HCT116 (cell line): Measurements from ENCODE around the gene CPT1A. TPM values are rescaled to one million over a fixed set of nuclear protein-coding genes. Genes with fewer than 3 reads are reported as not detected.

Experiments
- ATAC-seq: fragments of 200-7000 bp; cut with Tn5 transposase; 2 replicates; pipeline ENCODE4 v1.9.1; 2020; ENCODE audit warnings: mild to moderate bottlenecking, moderate library complexity
- BruUV-seq: library from RNA; stranded (reverse); fragments of 400-500 nt; replicated peaks from 2 replicates; lab custom pipeline; 2021; lab: Mats Ljungman, UMichigan
- CTCF ChIA-PET: fragments of 300-600 bp; sonication (Branson Sonifier 250); formaldehyde crosslinking; loops from one replicate; lab custom pipeline; 2021; ENCODE audit warnings: antibody characterized with exemption; lab: Charles Lee
- POLR2A ChIA-PET: fragments of 300-600, 350-600 bp; sonication (Branson Sonifier 250); formaldehyde crosslinking; loops from one replicate; lab custom pipeline; 2021; ENCODE audit warnings: antibody characterized with exemption; lab: Charles Lee
- RAD21 ChIA-PET, 2 experiments: fragments of 300-600 bp; sonication (Branson Sonifier 250); formaldehyde crosslinking; loops; one replicate each; lab custom pipeline; 2023; ENCODE audit warnings: low total read pairs in 2 of 2; ENCODE audit not compliant: uncharacterized antibody in 2 of 2, unreplicated experiment in 2 of 2, low non-redundant PET in 1 of 2; lab: Charles Lee
- DNase-seq: peaks from one replicate; pipeline ENCODE4 v3.0.0-alpha.2; 2010; ENCODE audit warnings: low read depth, low spot score
- H2AFZ ChIP-seq: fragments of 200-600 bp; shearing (Covaris generic), sonication (generic); 2 replicates; pipeline ENCODE4 v1.6.1; 2017; ENCODE audit warnings: low read depth, mixed run types, mixed read lengths, antibody characterized with exemption, low read length; ENCODE audit not compliant: poor library complexity, severe bottlenecking
- H3K27ac ChIP-seq: 2 replicates; pipeline ENCODE4 v1.5.1; 2012; ENCODE audit warnings: low read depth, low read length
- H3K27me3 ChIP-seq: fragments of 200-600 bp; sonication (generic); 2 replicates; pipeline ENCODE4 v1.6.1; 2016; ENCODE audit warnings: mixed run types, low read length, mixed read lengths; ENCODE audit not compliant: insufficient read depth
- H3K36me3 ChIP-seq, 2 experiments: fragments of 200-500 bp in 1 of 2; fragments of 200-600 bp in 1 of 2; sonication (Bioruptor generic) in 1 of 2; sonication (generic) in 1 of 2; 2 replicates each; pipeline versions ENCODE4 v1.5.1 to v1.6.1; 2014 to 2016; ENCODE audit warnings: low read length in 2 of 2, inconsistent platforms in 1 of 2, mixed read lengths in 1 of 2, mixed run types in 1 of 2; ENCODE audit not compliant: insufficient read depth in 2 of 2, control insufficient read depth in 1 of 2
- H3K4me1 ChIP-seq, 2 experiments: fragments of 200-600 bp in 1 of 2; sonication (generic) in 1 of 2; 2 replicates each; pipeline versions ENCODE4 v1.5.1 to v1.6.1; 2012 to 2017; ENCODE audit warnings: low read length in 2 of 2, inconsistent platforms in 1 of 2, mild to moderate bottlenecking in 1 of 2, mixed read lengths in 1 of 2, mixed run types in 1 of 2, moderate library complexity in 1 of 2; ENCODE audit not compliant: insufficient read depth in 2 of 2, control insufficient read depth in 1 of 2
- H3K4me2 ChIP-seq: fragments of 200-600 bp; sonication (generic); 2 replicates; pipeline ENCODE4 v1.6.1; 2017; ENCODE audit warnings: mixed run types, low read length, mixed read lengths
- H3K4me3 ChIP-seq, 2 experiments: fragments of 200-600 bp in 1 of 2; sonication (generic) in 1 of 2; replicated peaks in 1 of 2; 2 replicates each; pipeline ENCODE4 v1.5.1; 2011 to 2016; ENCODE audit warnings: low read length in 2 of 2, control low read depth in 1 of 2, low read depth in 1 of 2, mild to moderate bottlenecking in 1 of 2, mixed read lengths in 1 of 2, mixed run types in 1 of 2
- H3K79me2 ChIP-seq: fragments of 200-600 bp; sonication (generic); 2 replicates; pipeline ENCODE4 v1.6.1; 2017; ENCODE audit warnings: mild to moderate bottlenecking, mixed run types, low read length, moderate library complexity, mixed read lengths; ENCODE audit not compliant: insufficient read depth
- H3K9ac ChIP-seq: fragments of 200-600 bp; sonication (generic); 2 replicates; pipeline ENCODE4 v1.6.1; 2016; ENCODE audit warnings: low read length, mixed read lengths
- H3K9me2 ChIP-seq: fragments of 200-600 bp; sonication (generic), shearing (Covaris generic); 2 replicates; pipeline ENCODE4 v1.6.1; 2017; ENCODE audit warnings: mixed run types, mild to moderate bottlenecking, moderate library complexity; ENCODE audit not compliant: insufficient read depth
- H3K9me3 ChIP-seq, 2 experiments: fragments of 200-500 bp in 1 of 2; fragments of 200-600 bp in 1 of 2; sonication (Bioruptor generic) in 1 of 2; sonication (generic) in 1 of 2; 2 replicates each; pipeline ENCODE4 v1.6.1; 2014 to 2017; ENCODE audit warnings: low read length in 2 of 2, mixed read lengths in 2 of 2, inconsistent platforms in 1 of 2, low read depth in 1 of 2, mild to moderate bottlenecking in 1 of 2, mixed run types in 1 of 2, moderate library complexity in 1 of 2; ENCODE audit not compliant: control insufficient read depth in 1 of 2, insufficient read depth in 1 of 2
- H4K20me1 ChIP-seq: fragments of 200-600 bp; sonication (generic), shearing (Covaris generic); 2 replicates; pipeline ENCODE4 v1.6.1; 2017; ENCODE audit warnings: mixed run types, mild to moderate bottlenecking, moderate library complexity; ENCODE audit not compliant: insufficient read depth
- CBX3 ChIP-seq: IDR thresholded peaks from 2 replicates; pipeline ENCODE4 v1.6.1; 2012; ENCODE audit warnings: low read depth
- EGR1 ChIP-seq: IDR thresholded peaks from 2 replicates; pipeline ENCODE4 v1.6.1; 2012; ENCODE audit warnings: low read depth
- EZH2 ChIP-seq: fragments of 200-600 bp; sonication (generic); IDR thresholded peaks from 2 replicates; pipeline ENCODE4 v1.6.1; 2017; ENCODE audit warnings: antibody characterized with exemption, mixed run types
- FOSL1 ChIP-seq: IDR thresholded peaks from 2 replicates; pipeline ENCODE4 v1.6.1; 2012; ENCODE audit warnings: low read depth
- JUND ChIP-seq: IDR thresholded peaks from 2 replicates; pipeline ENCODE4 v1.6.1; 2012
- POLR2A ChIP-seq: IDR thresholded peaks from 2 replicates; pipeline ENCODE4 v1.7.0; 2011; ENCODE audit warnings: borderline replicate concordance; ENCODE audit not compliant: insufficient read depth, insufficient read length; ENCODE audit errors: extremely low read depth
- POLR2AphosphoS5 ChIP-seq: IDR thresholded peaks from 2 replicates; pipeline ENCODE4 v1.6.1; 2011; ENCODE audit warnings: mild to moderate bottlenecking, low read depth, low read length, moderate library complexity
- RAD21 ChIP-seq: IDR thresholded peaks from 2 replicates; pipeline ENCODE4 v1.6.1; 2012; ENCODE audit warnings: low read depth, mild to moderate bottlenecking
- SRF ChIP-seq: IDR thresholded peaks from 2 replicates; pipeline ENCODE4 v1.6.1; 2012; ENCODE audit warnings: low read depth
- YY1 ChIP-seq: IDR thresholded peaks from 2 replicates; pipeline ENCODE4 v1.6.1; 2011; ENCODE audit warnings: low read length, low read depth, moderate library complexity, mild to moderate bottlenecking; ENCODE audit not compliant: insufficient replicate concordance; ENCODE audit errors: extremely low read depth
- intact Hi-C: fragments of 100-400 bp; cut with micrococcal nuclease; formaldehyde crosslinking; loops from 2 replicates; pipeline ENCODE4 v1.10.0; 2022
- total RNA-seq: library from RNA; stranded (reverse); gene quantifications from one replicate; pipeline ENCODE4 v1.2.1, GENCODE V29; 2021; ENCODE audit not compliant: unreplicated experiment
- TF ChIP-seq, protein P1 (sequence below): IDR thresholded peaks from 2 replicates; pipeline ENCODE4 v1.6.1; 2011; ENCODE audit warnings: mild to moderate bottlenecking, low read length, moderate library complexity; ENCODE audit not compliant: insufficient replicate concordance; ENCODE audit errors: extremely low read depth
- TF ChIP-seq, protein P2 (sequence below), 3 experiments: fragments of 200-600 bp in 1 of 3; sonication (generic) in 1 of 3; IDR thresholded peaks in 2 of 3; conservative IDR thresholded peaks in 1 of 3; 2 replicates each; pipeline ENCODE4 v1.5.1; 2012 to 2017; ENCODE audit warnings: low read depth in 2 of 3, low read length in 2 of 3, antibody characterized with exemption in 1 of 3, borderline replicate concordance in 1 of 3, control low read depth in 1 of 3, mild to moderate bottlenecking in 1 of 3, mixed read lengths in 1 of 3, mixed run types in 1 of 3, moderate library complexity in 1 of 3; ENCODE audit not compliant: insufficient read depth in 1 of 3
- TF ChIP-seq, protein P3 (sequence below): IDR thresholded peaks from 2 replicates; pipeline ENCODE4 v1.6.1; 2012
- TF ChIP-seq, protein P4 (sequence below): IDR thresholded peaks from 2 replicates; pipeline ENCODE4 v1.6.1; 2012

Gene CPT1A
- total RNA-seq, 1 experiment from 2014 or later: 54.4 TPM

DNA sequence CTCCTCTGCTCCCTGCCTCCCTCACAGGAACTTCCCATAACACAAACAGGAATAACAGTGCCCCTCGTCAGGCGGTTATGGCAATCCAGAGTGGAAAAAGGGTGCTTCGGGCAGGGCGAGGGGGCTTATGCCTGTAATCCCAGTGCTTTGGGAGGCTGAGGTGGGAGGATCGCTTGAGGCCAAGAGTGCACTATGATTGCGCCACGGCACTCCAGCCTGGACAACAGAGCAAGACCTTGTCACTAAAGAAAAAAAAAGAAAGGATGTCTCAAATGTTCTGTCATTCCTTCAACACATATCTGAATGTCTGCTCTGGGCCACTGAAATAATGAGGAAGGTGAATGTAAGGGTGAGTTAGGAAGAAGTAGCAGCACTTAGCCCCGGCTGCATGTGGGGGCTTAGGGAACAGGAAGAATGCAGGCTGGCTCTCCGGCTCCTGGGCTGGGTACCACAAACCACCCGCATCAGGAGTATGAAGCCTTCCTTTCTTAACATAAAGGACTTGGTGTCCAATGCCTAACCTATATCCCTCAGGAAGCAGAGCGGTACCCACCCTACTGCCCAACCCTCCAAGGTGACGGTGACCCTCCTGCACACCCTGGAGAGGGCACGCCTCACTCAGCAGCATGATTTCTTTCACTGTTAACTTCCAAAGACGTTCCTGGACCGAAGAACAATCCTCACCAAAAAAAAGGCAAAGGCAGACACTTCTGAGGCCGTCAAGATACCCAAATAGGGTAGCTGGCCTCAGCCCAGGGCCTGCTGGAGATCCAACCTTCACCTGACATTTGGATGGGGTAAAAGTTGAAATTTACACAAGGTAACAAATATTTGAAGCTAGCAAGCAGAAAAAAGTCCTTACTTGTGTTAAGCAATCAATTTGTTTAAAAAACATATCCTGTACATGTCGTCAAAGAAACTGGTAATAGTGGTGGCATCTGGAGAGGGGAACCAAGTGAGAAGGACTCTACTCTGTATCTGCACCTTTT, 3.8 kb downstream of the CPT1A start:
- Histone ChIP-seq H3K4me2 (peak overlapping the region; percentile 88), H3K4me3 (no peak overlapping the region)
- TSS peak; percentile 30 for BruUV-seq

DNA sequence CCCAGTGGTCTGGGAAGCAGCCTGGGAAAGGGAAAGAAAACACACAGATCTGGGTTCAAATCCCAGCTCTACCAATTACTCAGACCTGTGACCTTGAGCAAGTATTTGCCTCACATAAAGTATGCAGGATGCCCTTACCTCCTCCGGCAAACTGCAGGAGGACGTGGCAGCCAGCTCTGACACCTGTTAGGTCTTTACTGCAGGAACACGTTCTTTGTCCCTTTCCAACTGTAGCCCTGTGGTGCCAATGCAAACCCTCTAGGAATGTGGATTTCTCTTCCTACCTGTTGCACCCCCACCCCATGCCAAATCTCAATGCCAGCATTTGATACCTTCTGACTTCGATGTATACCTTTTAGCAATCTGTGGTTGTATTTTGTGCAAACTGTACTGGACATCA, 6.0 kb downstream of the CPT1A start:
- Histone ChIP-seq H2AFZ (no peak overlapping the region), H4K20me1 (peaks cover 4% of the 10 kb centered on the region; the same call in 1 of the 2 replicates), H3K4me3 (no peak overlapping the region), H3K9me2 (no peaks in the 10 kb centered on the region), H3K4me1 (peaks cover 26 to 49% of the 10 kb centered on the region in 2 experiments), H3K27me3 (no peaks in the 10 kb centered on the region), H3K9ac (no peak overlapping the region), H3K4me2 (no peak overlapping the region), H3K9me3 (no peaks in the 10 kb centered on the region), H3K79me2 (peaks cover 58% of the 10 kb centered on the region), H3K36me3 (no peaks in the 10 kb centered on the region), H3K27ac (no peak overlapping the region)
- intact Hi-C loops: no loop called here
- DNase-seq: no peak
- no peak for ATAC-seq
- ChIA-PET RAD21 (no interaction called here), POLR2A (no interaction called here), CTCF (no interaction called here)
- BruUV-seq: no TSS peak
- TF ChIP-seq, protein P1, sequence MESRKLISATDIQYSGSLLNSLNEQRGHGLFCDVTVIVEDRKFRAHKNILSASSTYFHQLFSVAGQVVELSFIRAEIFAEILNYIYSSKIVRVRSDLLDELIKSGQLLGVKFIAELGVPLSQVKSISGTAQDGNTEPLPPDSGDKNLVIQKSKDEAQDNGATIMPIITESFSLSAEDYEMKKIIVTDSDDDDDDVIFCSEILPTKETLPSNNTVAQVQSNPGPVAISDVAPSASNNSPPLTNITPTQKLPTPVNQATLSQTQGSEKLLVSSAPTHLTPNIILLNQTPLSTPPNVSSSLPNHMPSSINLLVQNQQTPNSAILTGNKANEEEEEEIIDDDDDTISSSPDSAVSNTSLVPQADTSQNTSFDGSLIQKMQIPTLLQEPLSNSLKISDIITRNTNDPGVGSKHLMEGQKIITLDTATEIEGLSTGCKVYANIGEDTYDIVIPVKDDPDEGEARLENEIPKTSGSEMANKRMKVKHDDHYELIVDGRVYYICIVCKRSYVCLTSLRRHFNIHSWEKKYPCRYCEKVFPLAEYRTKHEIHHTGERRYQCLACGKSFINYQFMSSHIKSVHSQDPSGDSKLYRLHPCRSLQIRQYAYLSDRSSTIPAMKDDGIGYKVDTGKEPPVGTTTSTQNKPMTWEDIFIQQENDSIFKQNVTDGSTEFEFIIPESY: no peak
- no peak for TF ChIP-seq FOSL1
- TF ChIP-seq YY1: no peak
- no peak for TF ChIP-seq EGR1
- no peak for TF ChIP-seq CBX3
- TF ChIP-seq JUND: no peak
- no peak for TF ChIP-seq EZH2
- TF ChIP-seq, protein P2, sequence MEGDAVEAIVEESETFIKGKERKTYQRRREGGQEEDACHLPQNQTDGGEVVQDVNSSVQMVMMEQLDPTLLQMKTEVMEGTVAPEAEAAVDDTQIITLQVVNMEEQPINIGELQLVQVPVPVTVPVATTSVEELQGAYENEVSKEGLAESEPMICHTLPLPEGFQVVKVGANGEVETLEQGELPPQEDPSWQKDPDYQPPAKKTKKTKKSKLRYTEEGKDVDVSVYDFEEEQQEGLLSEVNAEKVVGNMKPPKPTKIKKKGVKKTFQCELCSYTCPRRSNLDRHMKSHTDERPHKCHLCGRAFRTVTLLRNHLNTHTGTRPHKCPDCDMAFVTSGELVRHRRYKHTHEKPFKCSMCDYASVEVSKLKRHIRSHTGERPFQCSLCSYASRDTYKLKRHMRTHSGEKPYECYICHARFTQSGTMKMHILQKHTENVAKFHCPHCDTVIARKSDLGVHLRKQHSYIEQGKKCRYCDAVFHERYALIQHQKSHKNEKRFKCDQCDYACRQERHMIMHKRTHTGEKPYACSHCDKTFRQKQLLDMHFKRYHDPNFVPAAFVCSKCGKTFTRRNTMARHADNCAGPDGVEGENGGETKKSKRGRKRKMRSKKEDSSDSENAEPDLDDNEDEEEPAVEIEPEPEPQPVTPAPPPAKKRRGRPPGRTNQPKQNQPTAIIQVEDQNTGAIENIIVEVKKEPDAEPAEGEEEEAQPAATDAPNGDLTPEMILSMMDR (IDR thresholded peaks at IDR 0.05 in 2 of 3, conservative IDR thresholded peaks at IDR 0.05 in 1 of 3; ENCODE audit: borderline replicate concordance in 1 of 3, insufficient read depth in 1 of 3, low read depth in 2 of 3, low read length in 2 of 3): no peak
- no peak for TF ChIP-seq RAD21
- TF ChIP-seq POLR2A: no peak

More for the DNA sequence above, 3.8 kb downstream of the CPT1A start:
- Histone ChIP-seq H3K9me2 (no peaks in the 10 kb centered on the region), H2AFZ (no peak overlapping the region), H3K9me3 (no peaks in the 10 kb centered on the region), H3K4me1 (peaks cover 29 to 55% of the 10 kb centered on the region in 2 experiments), H3K79me2 (peaks cover 58% of the 10 kb centered on the region), H3K27ac (peak overlapping the region; percentile 74; the same call in 1 of the 2 replicates), H3K9ac (no peak overlapping the region), H3K36me3 (no peaks in the 10 kb centered on the region), H3K27me3 (no peaks in the 10 kb centered on the region), H4K20me1 (no peaks in the 10 kb centered on the region)
- ATAC-seq (no peak), DNase-seq (no peak)
- ChIA-PET POLR2A (no interaction called here), CTCF (no interaction called here), RAD21 (no interaction called here)
- intact Hi-C loops: no loop called here
- TF ChIP-seq SRF (no peak), RAD21 (no peak), FOSL1 (no peak), POLR2AphosphoS5 (no peak), CBX3 (no peak), JUND (no peak), EGR1 (no peak)
- TF ChIP-seq, protein P3, sequence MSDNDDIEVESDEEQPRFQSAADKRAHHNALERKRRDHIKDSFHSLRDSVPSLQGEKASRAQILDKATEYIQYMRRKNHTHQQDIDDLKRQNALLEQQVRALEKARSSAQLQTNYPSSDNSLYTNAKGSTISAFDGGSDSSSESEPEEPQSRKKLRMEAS: no peak
- TF ChIP-seq, protein P4, sequence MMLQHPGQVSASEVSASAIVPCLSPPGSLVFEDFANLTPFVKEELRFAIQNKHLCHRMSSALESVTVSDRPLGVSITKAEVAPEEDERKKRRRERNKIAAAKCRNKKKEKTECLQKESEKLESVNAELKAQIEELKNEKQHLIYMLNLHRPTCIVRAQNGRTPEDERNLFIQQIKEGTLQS: no peak
